Thyroid gland (tissue), 4 donors: Measurements from ENCODE around the gene ZC3HAV1L. TPM values are rescaled to one million over a fixed set of nuclear protein-coding genes. Genes with fewer than 3 reads are reported as not detected.

Experiments used
- DNase-seq, 2 donors: peaks; one replicate each; pipeline ENCODE4 v3.0.0-alpha.2; 2019
- H3K27ac ChIP-seq, 3 donors: fragments of 200-600 bp; sonication (generic); 1 replicate in 2 of 3; 2 replicates in 1 of 3; pipeline ENCODE4 v1.5.1; 2016 to 2019; ENCODE audit warnings: mild to moderate bottlenecking in 1 of 3, moderate library complexity in 1 of 3
- H3K27me3 ChIP-seq: fragments of 200-600 bp; sonication (generic); one replicate; pipeline ENCODE4 v1.5.1; 2019
- H3K36me3 ChIP-seq, 2 donors: fragments of 200-600 bp; sonication (generic); one replicate each; pipeline ENCODE4 v1.5.1; 2016 to 2019
- H3K4me1 ChIP-seq, 2 donors: fragments of 200-600 bp; sonication (generic); one replicate each; pipeline ENCODE4 v1.5.1; 2017 to 2019
- H3K4me3 ChIP-seq, 3 donors: fragments of 200-600 bp; sonication (generic); replicated peaks in 1 of 3; 1 replicate in 2 of 3; 2 replicates in 1 of 3; pipeline ENCODE4 v1.5.1; 2016; ENCODE audit warnings: mild to moderate bottlenecking in 1 of 3
- H3K9me3 ChIP-seq: fragments of 200-600 bp; sonication (generic); one replicate; pipeline ENCODE4 v1.5.1; 2017
- CTCF ChIP-seq, 6 experiments: fragments of 200-600 bp in 3 of 6; fragments of 450-650 bp in 3 of 6; sonication (generic) in 3 of 6; IDR thresholded peaks; one replicate each; pipeline ENCODE4 v1.5.1; 2016 to 2019; ENCODE audit warnings: antibody characterized with exemption in 6 of 6, mild to moderate bottlenecking in 2 of 6, inconsistent platforms in 1 of 6, moderate library complexity in 1 of 6
- POLR2A ChIP-seq, 2 donors: fragments of 450-650 bp; IDR thresholded peaks; one replicate each; pipeline ENCODE4 v1.6.1; 2017; ENCODE audit warnings: antibody characterized with exemption in 2 of 2, mild to moderate bottlenecking in 2 of 2, moderate library complexity in 1 of 2
- WGBS, 2 donors: methylation state at CpG; one replicate each; pipeline ENCODE4 v1.1.5; 2017; 5-methylcytosine and 5-hydroxymethylcytosine counted together
- intact Hi-C: fragments of 100-400 bp; cut with DNase I; formaldehyde crosslinking; loops from one replicate; pipeline ENCODE4 v1.15.1; 2023
- total RNA-seq, 4 donors: library from RNA; depleted of rRNA; stranded (reverse); fragments of >200 nt; gene quantifications; one replicate each; pipeline ENCODE4 v1.2.3, GENCODE V29; 2016

Gene ZC3HAV1L
- total RNA-seq, 4 donors from 2014 or later = 31.7 to 73.7 (median 45.5) TPM

- TF ChIP-seq CTCF (IDR thresholded peaks at IDR 0.05) (no peak), POLR2A (IDR thresholded peaks at IDR 0.05) (no peak)
- DNase-seq = no peak
- Histone ChIP-seq H3K36me3 (no peaks in the 10 kb centered on the region), H3K27ac (no peak overlapping the region), H3K4me1 (peaks cover 16 to 17% of the 10 kb centered on the region in 2 donors), H3K27me3 (no peaks in the 10 kb centered on the region), H3K4me3 (no peak overlapping the region), H3K9me3 (no peaks in the 10 kb centered on the region)
- intact Hi-C loops = no loop called here
- 91 to 94% methylated on average over 2 of the region's 2 CpGs for WGBS, 2 donors
Measured at GRCh38 chr7:139038691-139039090, 2.8 kb upstream of the ZC3HAV1L start.

GRCh38 chr7:139036901-139037300, 1.1 kb upstream of the ZC3HAV1L start:
- Histone ChIP-seq H3K27ac (no peak overlapping the region), H3K27me3 (no peaks in the 10 kb centered on the region), H3K4me3 (no peak overlapping the region), H3K9me3 (no peaks in the 10 kb centered on the region), H3K4me1 (peaks cover 22 to 26% of the 10 kb centered on the region in 2 donors), H3K36me3 (no peaks in the 10 kb centered on the region)
- 80 to 84% methylated on average over 3 of the region's 3 CpGs for WGBS, 2 donors
- no peak for TF ChIP-seq POLR2A (IDR thresholded peaks at IDR 0.05)
- no peak for TF ChIP-seq CTCF (IDR thresholded peaks at IDR 0.05)
- DNase-seq = no peak
- intact Hi-C loops = no loop called here

- intact Hi-C loops = no loop called here
- DNase-seq = no peak
- 39 to 49% methylated on average over 7 to 15 of the region's 47 CpGs for WGBS, 2 donors
Measured at GRCh38 chr7:139034855-139035585, 822 bp downstream of the ZC3HAV1L start.

GRCh38 chr7:139034336-139034735, 1.5 kb downstream of the ZC3HAV1L start:
- WGBS, 2 donors = 92 to 95% methylated on average over 5 of the region's 5 CpGs

More at GRCh38 chr7:139034855-139035585, 822 bp downstream of the ZC3HAV1L start:
- H3K27ac ChIP-seq = peak overlapping the region; percentile 80 to 93 (median 80)
- no peak for TF ChIP-seq CTCF (IDR thresholded peaks at IDR 0.05)
- TF ChIP-seq POLR2A (IDR thresholded peaks at IDR 0.05) = no peak
- H3K27me3 ChIP-seq = no peaks in the 10 kb centered on the region
- H3K9me3 ChIP-seq = no peaks in the 10 kb centered on the region
- no peaks in the 10 kb centered on the region for H3K36me3 ChIP-seq
- H3K4me3 ChIP-seq = peak overlapping the region; percentile 53 to 82 (median 67)
- H3K4me1 ChIP-seq = peaks cover 25 to 26% of the 10 kb centered on the region in 2 donors

More at GRCh38 chr7:139034336-139034735, 1.5 kb downstream of the ZC3HAV1L start:
- Histone ChIP-seq H3K4me3 (no peak overlapping the region), H3K36me3 (peaks cover 0 to 1% of the 10 kb centered on the region in 2 donors), H3K4me1 (peaks cover 25 to 26% of the 10 kb centered on the region in 2 donors), H3K27ac (peak overlapping the region; percentile 80 to 93 (median 80)), H3K27me3 (no peaks in the 10 kb centered on the region), H3K9me3 (no peaks in the 10 kb centered on the region)
- TF ChIP-seq CTCF (IDR thresholded peaks at IDR 0.05) (no peak), POLR2A (IDR thresholded peaks at IDR 0.05) (no peak)
- intact Hi-C loops = no loop called here
- DNase-seq = no peak
